GM19351 (cell line): ENCODE results near the gene RNF225.
"Not testable (repeated sequence)": the region's sequence is repeated elsewhere in the genome, so short reads cannot be mapped to it uniquely, and the experiment has no call there.

Experiments used
- ATAC-seq: cut with Tn5 transposase; IDR thresholded peaks from one replicate; pipeline ENCODE4 v1.9.1; 2021; ENCODE audit warnings: mild to moderate bottlenecking, moderate library complexity; ENCODE audit not compliant: unreplicated experiment

The RNF225 gene

DNA sequence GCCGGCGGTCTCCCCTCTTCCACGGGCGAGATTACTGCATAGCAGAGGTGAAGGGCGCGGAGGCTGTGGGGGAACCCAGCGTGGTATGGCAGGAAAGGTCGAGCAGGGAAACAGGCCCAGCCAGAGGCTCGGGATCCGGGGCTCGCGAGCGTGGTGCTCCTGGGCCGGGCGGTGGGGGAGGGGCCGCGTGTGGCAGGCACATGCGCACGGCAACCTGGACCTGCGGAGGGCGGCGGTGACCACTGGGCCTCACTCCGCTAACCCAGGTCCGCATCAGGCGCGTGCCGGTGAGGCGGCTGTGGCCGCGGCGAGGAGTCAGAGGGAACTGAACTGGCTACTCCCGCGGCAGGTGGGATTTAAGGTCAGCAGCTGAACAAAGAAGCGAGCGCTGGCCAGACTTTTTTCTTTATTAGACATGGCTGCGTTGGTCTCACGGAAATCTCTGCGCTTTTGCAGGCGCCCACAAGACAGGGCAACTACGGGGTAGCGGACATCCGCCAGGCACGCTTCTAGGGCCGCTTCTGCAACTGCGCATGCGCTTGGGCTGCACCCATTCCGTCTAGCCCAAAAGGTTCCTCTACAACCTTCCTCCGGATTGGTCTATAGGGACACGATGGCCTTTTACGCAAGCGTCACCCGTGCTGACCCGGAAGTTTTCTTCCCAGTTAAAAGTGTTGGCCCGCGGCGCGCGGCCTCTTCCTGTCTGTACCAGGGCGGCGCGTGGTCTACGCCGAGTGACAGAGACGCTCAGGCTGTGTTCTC lies 8.7 kb upstream of the RNF225 start, which contains the start of gene RPS5:
RPS5 (plus strand) TSS at position 694 of the 762 bp plus-strand sequence. CDS start 869 bp downstream, outside the sequence.
- ATAC-seq, result peak; percentile 79

GRCh38 chr19:58387338-58388174 lies 7.9 kb upstream of the RNF225 start:
- no peak for ATAC-seq

GRCh38 chr19:58388175-58388526 lies 7.3 kb upstream of the RNF225 start:
- ATAC-seq, result no peak

GRCh38 chr19:58392945-58393724 lies 2.3 kb upstream of the RNF225 start:
- no peak for ATAC-seq

DNA sequence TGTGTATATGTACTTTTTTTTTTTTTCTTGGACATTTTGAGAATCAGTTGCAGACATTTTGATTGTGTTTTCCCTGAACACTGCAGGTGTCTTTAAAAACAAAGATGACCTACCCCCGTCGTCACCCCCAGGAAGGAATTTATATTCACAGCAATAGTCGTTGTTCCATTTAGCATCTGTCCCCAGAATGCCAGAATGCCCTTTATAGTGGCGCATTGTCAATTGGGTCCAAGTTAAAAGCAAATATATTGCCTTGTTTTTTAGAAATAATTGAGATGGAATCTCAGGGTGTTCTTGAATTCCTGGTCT lies 1.8 kb upstream of the RNF225 start:
- no peak for ATAC-seq

DNA sequence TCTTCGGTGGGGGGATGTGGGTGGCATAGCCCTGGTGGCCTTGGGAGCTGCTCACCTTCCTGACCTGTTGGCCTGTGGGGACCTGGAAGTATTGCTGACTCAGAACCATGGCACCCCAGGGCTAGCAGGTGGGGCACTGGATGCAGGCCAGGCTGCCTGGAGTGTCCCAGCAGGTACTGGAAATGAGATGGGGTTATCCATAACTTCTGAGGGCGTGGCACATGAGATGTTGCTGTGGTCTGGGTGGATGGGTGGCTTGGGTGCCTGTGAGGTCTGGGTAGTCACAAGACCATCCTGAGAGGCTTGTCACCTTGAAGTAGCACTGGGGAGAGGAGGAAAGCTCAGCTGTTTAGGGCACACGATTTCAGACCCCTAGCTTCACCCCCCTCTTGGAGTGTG lies 636 bp upstream of the RNF225 start:
- ATAC-seq, result no peak

DNA sequence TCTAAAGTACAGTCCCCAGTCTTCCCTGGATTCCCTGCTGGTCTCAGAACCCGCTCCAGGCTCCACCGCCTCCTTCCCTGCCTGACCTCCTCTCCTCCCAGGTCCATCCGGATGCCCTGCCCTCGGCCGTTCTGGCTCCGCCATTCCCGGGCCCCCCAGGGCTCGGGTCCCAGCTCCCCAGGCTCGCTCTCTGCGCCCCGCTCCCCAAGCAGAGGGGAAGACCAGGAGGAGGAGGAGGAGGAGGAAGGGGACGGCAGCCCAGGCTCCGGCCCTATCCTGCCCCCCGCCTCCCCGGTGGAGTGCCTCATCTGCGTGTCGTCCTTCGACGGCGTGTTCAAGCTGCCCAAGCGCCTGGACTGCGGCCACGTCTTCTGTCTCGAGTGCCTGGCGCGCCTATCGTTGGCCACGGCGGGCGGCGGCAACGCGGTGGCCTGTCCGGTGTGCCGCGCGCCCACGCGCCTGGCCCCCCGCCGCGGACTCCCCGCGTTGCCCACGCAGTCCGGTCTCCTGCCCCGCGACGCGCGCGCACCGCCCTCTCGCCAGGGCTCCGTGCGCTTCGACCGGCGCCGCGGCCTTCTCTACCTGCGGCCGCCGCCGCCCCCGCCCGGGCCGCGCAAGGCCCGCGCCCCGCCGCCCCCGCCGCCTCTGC lies 647 bp downstream of the RNF225 start:
- ATAC-seq, result no peak

DNA sequence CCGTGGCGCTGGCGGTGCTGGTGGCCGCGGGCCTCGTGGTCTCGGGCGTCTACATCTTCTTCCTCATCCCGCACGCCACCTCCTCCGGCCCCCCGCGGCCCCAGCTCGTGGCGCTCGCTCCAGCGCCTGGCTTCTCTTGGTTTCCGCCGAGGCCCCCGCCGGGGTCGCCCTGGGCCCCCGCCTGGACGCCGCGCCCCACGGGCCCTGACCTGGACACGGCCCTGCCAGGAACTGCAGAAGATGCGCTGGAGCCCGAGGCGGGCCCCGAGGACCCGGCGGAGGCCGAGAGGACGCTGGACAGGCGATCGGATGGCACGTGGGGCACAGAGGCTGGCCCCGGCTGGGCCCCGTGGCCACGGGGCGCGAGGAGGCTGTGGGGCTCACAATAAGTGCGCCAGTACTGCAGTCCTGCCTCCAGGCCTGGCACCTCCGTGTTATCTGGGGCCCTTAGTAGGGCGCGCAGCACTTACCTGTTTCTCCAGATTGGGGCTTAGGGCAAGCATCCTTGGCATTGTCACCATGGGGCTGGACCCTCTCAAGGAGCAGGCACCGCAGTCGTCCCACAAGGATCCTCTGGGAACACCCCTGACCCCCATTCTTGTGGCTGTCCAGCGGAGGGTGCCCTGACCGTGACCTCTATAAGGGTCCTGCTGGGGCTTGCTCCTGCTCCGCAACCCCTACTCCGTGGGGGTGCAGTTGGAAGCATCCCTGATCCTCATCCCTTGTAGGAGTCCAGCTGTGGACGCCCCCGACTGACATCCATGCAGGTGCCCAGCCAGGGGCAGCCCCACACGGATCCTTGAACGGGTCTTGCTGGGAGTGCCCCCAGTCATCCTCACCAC lies 1.5 kb downstream of the RNF225 start:
- no peak for ATAC-seq

GRCh38 chr19:58397533-58398037 lies 2.1 kb downstream of the RNF225 start:
- no peak for ATAC-seq

DNA sequence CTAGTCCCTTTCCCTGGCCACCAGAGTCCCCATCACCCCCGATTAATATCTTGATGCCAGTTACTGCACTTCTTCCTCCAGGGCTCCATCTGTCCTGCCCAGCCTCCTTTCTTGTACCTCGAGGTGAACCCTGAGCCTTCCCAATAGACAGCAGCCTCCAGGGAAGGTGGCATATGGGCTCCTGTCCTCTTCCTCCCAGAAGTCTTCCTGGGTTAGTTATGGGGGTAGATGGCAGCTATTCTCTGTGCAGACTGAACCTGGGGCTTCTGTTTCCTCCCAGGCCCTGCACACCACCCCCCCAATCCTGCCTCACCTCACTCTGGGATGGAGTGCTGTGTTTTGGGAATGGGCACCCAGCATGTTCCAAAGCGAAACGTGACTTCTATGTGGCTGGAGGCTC lies 2.6 kb downstream of the RNF225 start:
- ATAC-seq, result no peak

- ATAC-seq, result no peak
Observed at GRCh38 chr19:58398545-58398944, 3.1 kb downstream of the RNF225 start.

DNA sequence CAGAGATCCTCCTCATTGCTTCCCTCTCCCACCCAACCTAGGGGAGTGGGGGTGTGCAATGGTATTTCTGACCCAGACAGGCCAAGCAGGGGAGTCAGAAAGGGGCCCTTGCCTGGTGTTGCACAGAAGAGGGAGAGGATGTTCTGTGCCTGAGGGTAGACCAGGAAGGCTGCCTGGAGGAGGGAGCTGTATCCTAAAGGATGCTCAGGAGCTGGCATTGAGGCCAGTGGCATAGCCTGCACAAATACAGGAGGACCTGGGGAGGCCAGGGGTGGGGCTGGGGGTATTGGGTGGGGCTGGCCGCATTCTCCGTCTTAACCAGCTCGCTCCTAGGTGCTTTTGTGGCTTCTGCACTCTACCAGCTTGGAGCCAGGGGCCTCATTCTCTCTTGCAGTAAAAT lies 4.4 kb downstream of the RNF225 start:
- no peak for ATAC-seq

DNA sequence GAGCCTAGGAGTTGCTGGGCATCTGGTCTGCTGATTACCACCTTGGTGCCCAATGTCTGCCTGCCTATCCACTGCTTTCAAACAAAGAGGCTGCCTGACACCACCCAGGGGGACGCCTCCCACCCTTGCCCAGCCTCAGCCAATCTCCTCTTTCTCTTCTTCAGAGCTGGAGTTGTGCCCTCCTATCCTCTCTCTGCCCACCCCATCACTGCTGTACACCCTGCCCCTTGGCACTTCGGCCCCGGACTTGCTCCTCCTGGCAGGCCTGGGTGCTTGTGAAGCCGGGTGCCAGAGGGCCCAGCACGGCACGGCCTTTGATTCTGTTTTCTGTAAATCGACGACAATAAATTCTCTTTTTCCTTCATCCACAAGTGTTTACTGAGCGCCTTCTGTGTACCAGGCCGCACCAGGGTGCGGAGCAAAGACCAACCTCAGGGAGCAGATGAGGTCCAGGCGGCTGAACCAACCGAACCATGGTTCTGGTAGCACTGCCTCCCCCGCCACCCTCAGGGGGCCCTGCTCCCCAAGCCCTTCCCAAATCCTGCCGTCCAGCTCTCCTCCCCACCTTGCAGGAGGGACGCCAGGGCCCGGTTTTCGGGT lies 5.0 kb downstream of the RNF225 start:
- no peak for ATAC-seq

DNA sequence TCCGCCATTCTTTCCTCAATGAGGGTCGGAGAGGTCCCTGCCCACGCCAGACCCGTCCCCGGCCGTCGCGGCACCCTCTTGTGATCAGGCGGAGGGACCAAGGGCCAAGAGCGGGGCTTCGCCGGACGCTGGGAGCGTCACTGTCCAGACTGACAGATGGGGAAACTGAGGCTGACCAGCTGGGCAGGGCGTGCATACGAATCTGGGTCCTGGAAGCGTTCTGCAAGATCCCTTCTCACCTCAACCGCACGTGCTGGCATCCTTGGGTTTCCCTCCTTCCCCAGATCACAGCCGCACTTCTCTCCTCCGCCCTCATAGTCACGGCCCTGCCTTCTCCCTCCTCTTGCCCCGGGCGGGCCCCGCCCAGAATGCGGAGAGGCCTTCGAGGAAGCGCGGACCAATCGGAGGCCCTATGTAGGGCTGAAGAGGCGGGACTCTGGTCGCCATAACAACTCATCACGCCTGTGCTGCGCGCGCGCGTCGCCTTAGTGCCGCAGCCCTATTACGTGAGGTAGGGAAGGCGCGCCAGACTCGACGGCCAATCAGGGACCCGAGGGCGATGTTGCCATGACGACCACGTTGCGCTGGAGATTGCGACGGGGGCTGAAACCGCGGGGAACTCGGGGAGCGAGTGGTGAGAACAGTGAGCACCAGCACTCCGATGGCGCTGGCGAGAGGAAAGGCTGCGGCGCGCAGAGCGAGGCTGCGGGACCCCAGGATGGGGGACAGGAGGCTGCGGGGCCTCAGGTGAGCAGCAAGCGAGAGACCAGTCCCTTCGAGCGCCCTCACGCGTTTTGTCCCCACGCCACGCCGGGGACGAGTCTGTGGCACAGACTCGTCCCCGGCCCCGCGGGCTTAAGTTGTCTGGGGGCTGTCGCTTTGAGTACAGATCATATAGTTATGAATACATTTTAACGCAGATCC lies 5.7 kb downstream of the RNF225 start:
- ATAC-seq, result peak; percentile 95

- ATAC-seq, result no peak
Observed at GRCh38 chr19:58401840-58402421, 6.5 kb downstream of the RNF225 start.

GRCh38 chr19:58403920-58404478 lies 8.5 kb downstream of the RNF225 start:
- not testable (repeated sequence) for ATAC-seq

- ATAC-seq, result no peak
Observed at GRCh38 chr19:58406818-58407657, 11.6 kb downstream of the RNF225 start.
